Dermis microvascular lymphatic vessel endothelial cell (primary cell): ENCODE data around the gene ZNF837. TPM values are rescaled to one million over a fixed set of nuclear protein-coding genes. Genes with fewer than 3 reads are reported as not detected.
A peak's percentile ranks its signal among the peaks of the same experiment; 100 is the strongest.

Experiments used
- DNase-seq, 2 donors: peaks; one replicate each; pipeline versions ENCODE4 v3.0.0 to v3.0.0-alpha.2; 2010; ENCODE audit warnings: low read depth in 2 of 2
- total RNA-seq: library from RNA; depleted of rRNA; stranded (reverse); fragments of >200 nt; gene quantifications from 2 replicates; pipeline ENCODE4 v1.2.1, GENCODE V29; 2014

Gene ZNF837
- total RNA-seq, 1 donor from 2014 or later: 1.7 TPM

DNA sequence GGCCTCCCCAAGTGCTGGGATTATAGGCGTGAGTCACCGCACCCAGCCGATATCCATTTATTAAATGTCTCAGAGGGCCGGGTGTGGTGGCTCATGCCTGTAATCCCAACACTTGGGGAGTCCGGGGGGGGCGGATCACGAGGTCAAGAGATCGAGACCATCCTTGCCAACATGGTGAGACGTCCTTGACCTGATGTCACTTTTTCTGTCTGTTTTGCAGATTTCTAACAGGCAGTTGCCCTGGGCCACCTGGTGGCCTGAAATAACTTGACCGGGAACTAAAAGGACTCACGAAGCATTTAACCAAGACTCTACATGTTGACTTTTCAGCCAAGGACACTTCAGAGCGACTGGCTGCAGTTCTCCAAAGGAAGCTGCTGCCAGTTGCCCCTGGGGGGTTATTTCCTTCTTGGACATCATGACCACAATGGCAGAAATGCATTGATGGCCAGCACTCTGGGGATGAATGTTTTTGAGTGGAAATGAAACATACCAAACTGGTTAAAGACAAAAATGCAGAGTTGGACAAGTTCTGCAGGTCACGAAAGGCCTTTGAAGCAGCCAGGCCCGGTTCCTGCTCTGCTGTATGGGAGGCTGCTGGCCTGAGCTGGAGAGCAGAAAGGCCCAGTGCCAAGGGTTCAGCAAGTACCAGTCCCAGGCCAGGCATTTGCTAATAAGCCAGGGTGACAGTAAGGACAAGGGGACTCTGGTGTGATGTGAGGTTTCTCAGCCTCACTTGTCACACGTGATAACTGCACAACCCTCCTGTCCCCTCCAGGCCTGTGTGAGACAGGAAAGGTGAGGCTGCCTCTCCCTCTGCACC is 8.3 kb downstream of the ZNF837 start:
- DNase-seq: peak in 1 of 2 donors; percentile 14

DNA sequence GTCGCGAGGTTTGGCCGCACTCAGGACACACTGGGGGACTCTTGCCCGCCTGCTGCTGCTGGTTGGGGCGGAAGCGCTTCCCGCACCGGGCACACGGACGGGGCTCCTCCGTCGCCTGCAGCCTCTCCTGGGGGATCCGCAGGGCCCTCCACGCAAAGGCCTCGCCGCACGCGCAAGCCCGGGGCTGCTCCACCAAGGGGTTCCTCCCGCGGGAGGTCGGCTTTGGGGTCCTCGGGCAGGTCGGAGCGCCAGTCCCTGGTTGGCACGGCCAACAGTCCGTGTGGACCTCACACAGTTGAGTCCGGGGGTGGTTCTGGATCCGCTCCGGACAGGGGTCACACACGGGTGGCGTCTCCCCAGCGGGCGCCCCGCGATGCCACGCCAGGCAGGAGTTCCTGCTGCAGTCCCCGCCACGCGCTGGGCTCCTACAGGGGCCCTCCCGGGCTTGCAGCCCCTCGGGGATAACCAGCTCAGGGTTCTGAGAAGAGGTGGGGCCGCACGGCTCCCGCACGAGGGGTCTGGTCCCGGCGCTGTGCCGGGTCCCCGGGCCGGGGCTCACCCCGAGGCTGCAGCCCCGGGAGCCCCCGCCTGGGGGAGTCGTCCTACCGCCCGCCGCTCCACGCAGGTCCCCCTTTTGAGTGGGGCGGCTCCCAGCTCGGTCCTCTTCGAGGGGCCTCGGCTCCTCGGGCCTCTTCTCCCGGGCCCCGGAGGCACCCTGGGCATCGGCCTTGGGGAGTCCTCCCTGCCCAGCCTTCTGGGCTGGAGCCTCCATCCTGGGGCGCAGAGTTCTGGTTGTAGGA is 12.1 kb downstream of the ZNF837 start:
- no peak for DNase-seq

DNA sequence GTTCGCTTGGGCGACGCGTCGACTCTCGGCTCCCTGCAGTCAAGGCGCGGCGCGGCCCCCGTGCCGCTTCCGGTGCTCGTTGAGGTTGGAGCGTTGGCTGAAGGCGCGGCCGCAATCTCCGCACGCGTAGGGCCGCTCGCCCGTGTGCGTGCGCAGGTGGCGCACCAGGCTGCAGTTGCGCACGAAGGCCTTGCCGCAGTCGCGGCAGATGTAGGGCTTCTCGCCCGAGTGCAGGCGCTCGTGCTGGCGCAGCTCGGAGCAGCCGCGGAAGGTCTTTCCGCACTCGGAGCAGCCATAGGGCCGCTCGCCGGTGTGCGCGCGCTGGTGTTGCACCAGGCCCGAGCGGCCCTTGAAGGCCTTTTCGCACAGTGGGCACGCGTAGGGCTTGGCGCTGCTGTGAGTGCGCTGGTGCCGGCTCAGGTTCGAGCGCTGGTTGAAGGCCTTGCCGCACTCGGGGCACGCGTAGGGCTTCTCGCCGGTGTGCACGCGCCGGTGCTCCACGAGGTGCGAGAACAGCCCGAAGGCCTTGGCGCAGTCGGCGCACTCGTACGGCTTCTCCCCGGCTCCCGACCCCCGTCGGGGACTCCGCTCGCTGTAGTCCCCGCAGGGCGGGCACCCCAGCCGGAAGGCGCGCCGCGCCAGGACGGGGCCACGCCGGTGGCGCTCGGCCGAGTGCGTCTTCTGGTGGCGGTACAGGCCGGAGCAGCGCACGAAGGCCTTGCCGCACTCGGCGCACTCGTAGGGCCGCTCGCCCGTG is 13.0 kb downstream of the ZNF837 start:
- DNase-seq: no peak

DNA sequence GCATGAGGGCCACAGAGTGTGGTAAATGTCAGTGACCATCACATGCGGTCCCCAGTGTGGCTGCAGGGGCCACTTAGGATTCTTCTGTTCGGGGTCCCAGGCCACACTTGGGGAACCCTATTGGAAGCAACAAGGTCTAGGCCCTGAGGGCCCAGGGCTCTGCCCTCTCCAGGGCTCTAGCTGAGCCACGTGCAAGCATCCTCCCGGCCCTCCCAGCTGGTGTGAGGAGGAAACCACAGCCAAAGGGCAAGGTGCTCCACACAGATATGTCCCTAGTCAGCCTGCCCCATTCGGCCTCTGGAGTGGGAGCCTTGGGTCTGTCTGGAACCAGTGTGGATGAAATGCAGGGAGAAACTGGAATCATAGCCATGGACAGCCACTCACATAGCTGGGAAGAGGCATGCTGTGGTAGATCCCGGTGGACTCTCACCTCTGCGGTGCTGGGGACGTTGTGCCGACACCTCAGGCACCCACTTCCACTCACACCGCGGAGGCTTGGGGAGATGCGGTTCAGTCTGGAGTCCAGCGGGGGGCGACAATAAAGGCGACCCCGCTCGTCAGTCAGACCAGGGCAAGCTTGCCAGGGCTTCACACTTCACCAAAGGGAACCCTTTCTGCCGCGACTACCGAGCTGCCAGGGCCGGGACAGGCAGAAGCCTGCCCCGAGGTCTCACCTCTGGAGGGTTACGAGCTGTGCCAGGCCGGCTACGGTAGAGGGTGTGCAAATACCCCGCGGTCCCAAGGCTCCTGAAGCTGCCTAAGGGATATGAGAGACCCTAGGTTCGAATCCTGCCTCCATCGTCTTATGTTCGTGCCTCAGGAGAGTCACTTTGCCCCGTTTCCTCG is 14.0 kb downstream of the ZNF837 start:
- no peak for DNase-seq

DNA sequence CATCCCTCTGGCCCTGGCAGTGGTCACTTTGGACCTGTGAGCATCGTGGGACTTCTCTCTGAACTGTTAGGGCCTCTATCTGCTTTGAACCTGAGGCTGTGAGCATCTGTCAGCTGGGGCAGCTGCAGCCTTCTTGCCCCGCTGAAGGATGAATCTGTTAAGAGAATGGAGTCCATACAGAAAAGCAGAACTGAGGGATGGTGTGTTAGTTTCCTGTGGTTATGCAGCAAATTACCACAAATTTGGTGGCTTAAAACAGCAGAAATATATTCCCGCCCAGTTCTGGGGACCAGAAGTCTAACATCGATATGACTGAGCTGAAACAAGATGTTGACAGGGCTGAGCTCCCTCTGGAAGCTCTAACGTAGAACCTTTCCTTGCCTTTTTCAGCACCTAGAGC is 16.7 kb downstream of the ZNF837 start:
- DNase-seq: no peak

DNA sequence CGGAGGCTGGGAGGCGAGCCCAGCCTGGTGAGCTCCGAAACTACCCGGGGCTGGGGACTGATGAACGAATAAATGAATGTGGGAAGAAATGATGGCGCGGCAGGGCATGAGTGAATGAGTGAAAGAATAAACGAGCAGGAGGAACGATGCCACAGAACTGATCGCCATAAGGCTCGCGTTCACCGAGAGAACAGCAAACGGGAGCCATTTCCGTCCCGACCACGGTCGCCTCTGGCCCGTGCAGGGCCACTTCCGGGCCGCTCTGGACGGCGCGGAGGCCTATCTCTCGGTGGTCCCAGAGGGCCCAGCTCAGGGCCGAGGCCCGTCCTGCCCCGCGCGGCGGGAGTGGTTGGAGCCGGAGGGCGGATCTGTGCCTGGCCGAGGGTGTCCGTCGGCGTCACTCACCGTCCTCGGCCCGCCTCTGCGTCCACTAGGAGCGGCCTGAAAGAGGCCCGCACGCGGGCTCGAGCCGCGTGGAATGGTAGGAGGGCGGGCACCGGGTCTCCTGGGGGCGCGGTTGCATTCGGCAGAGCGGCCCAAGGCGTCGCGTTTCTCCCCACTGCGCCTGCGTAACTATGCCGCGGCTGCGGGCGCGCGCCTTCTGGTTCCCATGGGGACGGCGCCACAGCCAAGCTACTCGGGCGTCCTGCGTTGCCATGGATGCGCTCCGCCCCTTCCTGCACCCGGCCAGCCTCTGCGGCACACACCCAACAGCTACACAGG is 18.4 kb downstream of the ZNF837 start, which contains the start of gene ZNF497:
ZNF497 (minus strand) TSS at position 480 of the 723 bp plus-strand sequence. CDS start 5,116 bp downstream, outside the sequence.
- peak; percentile 90 to 97 for DNase-seq

DNA sequence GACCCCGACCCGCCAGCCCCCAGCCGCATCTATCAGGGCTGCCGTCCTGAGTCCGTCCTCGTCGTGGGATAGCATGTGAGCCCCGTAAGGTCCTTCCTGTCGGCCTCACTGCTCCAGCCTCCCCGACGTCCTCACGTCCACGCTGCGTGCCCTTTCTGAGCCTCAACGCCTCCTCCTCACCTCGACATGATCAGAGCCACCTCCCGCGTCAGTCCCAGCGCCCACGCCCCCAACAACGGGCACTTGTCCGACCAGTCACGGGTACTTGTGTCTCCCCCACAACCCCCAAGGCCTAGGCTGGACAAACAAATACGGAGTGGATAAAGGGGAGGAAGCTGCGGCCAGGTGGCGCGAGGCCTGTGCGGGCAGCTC is 18.9 kb downstream of the ZNF837 start:
- DNase-seq: peak in 1 of 2 donors; percentile 61

DNA sequence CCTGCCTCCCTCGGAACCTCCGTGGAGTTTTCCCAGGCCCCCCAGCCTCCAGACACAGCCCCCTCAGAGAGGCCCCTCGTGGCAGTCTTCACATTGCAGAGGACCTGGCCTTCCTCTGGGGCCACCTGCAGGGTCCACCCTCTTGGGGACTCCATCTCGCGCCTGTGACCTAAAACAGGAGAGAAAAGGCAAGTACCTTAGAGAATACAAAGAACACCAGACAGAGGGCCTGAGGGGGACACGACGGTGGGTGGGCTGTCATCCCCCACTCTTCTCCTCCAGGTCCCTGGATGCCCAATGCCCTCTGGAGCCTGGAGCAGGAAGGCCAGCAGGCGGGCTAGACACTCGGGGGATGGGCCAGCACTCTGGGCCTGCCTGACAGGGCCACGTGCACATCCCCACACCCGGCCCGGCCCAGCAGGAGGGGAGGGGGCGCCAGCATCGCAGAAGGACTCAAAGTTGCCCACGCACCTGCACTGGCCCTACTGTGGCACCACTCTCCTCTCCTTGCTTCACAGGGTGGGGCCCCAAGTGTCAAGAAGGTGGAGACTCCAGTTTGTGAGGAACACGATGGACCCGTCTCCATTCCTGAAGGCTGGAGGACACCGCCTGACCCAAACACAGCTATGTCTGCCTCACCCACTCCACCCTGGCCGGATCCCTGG is 23.2 kb downstream of the ZNF837 start:
- no peak for DNase-seq

DNA sequence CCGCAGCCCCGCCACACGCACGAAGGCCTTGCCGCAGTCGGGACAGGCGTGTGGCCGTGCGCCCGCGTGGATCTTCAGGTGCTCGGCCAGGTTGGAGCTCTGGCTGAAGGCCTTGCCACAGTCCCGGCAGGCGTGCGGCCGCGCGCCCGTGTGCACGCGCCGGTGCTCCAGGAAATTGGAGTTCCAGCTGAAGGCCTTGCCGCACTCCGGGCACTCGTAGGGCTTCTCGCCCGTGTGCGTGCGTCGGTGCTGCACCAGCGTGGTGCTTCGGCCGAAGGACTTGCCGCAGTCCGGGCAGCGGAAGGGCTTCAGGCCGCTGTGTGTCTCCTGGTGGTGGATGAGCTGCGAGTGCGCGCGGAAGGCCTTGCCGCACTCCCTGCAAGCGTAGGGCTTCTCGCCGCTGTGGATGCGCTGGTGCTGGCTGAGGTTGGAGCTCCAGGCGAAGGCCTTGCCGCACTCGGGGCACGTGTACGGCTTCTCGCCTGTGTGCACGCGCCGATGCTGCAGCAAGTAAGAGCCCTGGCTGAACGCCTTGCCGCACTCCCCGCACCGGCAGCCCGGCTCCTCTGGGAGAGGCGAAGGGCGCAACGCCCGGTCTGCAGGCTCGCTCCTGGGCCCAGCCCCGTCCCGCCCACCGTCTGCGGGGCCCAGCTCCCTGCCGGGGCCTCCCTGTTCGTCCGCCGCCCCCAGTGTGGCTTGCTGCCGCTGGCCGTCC is 23.9 kb downstream of the ZNF837 start:
- DNase-seq: peak in 1 of 2 donors; percentile 22

DNA sequence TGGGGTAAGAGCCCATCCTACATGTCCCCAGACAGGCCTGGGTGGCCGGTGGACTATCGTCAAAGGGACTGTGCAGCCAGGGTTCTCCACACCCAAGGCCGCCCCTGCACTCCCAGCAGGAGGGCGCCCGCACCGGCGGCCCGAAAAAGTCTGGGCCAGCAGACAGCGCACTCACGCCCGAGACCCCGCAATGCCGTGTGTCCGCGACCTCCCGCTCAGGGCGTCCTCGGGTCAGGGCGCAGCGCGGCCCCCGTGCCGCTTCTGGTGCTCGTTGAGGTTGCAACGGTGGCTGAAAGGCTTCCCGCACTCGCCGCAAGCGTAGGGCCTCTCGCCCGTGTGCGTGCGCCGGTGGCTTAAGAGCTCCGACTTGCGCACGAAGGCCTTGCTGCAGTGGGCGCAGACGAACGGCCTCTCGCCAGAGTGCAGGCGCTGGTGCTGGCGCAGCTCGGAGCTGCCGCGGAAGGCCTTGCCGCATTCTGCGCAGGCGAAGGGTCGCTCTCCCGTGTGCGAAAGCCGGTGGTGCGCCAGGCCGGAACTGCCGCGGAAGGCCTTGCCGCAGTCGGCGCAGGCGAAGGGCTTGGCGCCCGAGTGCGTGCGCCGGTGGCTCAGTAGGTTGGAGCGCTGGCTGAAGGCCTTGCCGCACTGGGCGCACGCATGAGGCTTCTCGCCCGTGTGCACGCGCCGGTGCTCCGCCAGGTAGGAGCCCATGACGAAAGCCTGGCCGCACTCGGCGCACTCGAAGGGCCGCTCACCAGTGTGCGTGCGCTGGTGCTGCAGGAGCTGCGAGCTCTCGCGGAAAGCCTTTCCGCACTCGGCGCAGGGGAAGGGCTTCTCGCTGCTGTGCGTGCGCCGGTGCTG is 24.7 kb downstream of the ZNF837 start:
- peak in 1 of 2 donors; percentile 41 for DNase-seq

DNA sequence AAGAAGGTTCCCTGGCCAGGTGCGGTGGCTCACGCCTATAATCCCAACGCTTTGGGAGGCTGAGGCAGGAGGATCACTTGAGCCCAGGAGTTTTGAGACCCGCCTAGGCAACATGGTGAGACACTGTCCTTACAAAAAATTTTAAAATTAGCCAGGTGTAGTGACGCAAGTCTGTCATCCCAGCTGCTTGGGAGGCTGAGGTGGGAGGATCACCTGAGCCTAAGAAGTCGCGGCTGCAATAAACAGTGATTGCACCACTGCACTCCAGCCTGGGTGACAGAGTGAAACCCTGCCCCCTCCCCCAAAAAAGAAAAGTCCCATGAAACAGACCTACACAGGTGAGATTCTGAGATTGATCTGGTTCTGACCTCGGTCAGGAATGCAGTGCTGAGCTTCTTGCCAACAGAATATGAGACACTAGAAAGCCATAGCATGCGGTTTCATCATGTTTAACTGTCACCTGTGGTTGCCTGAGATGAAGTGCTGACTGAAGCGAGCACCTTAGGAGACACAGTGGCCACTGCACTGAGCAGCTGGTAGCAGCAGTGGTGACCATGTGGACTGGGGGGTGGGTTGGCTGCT is 25.5 kb downstream of the ZNF837 start:
- DNase-seq: no peak

DNA sequence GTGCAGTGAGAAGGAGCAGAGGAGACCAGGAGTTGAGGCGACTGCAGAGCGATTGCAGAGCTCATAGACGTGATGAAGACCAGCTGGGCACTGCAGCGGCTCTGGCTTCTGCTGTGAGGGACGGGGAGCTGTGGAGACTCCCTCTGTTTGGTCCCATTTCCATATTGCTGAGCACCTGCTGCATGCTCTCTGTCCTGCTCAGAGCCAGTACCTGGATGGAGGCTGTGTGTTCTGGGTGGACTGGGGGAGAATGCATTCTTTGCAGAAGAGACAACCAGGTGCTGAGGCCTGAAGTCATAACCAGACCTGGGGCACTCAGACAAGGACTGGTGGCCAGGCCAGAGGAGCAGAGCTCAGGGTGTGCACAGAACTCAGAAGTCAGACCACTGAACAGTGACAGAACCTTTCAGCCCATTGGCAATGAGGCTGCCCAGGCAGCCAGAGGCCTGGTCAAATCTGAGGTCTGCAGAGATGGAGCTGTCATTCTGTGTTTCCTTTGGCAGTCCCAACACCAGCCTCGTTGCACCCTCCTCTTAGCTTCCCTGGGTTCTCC is 26.3 kb downstream of the ZNF837 start:
- no peak for DNase-seq

DNA sequence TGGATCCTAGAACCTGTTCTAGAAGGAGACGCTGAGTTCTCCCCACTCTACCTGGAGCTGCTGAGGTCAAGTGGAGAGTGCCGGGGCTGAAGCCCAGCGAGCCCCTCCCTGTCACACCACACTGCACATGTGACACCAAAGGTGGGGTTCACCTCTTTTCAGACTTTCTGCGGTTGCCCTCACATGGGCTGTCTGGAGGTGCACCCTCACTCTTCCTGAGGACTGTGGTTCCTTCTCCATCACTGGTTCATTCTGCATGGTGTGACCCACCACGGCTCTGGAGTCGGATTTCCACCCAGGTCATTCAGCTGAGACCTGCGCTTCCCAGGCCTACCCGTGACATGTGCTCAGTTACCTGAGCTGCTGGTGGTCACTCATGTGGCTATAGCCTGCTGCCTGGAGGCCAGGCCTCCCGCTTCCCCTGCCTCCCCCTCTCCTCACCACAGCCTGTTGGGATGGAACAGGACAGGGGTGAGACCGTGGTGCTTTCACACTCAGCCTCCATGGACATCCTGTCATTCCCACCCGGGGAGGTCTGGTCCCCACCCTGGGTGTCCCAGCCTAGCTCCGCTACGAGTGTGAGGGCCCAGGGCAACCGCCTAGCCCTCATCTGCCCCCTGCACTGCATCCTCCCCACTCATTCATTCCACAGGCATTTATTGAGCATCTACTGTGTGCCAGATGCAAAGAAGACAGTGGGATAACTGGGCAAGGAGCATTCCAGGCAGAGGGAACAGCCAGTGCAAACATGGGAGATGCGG is 26.9 kb downstream of the ZNF837 start:
- DNase-seq: no peak

DNA sequence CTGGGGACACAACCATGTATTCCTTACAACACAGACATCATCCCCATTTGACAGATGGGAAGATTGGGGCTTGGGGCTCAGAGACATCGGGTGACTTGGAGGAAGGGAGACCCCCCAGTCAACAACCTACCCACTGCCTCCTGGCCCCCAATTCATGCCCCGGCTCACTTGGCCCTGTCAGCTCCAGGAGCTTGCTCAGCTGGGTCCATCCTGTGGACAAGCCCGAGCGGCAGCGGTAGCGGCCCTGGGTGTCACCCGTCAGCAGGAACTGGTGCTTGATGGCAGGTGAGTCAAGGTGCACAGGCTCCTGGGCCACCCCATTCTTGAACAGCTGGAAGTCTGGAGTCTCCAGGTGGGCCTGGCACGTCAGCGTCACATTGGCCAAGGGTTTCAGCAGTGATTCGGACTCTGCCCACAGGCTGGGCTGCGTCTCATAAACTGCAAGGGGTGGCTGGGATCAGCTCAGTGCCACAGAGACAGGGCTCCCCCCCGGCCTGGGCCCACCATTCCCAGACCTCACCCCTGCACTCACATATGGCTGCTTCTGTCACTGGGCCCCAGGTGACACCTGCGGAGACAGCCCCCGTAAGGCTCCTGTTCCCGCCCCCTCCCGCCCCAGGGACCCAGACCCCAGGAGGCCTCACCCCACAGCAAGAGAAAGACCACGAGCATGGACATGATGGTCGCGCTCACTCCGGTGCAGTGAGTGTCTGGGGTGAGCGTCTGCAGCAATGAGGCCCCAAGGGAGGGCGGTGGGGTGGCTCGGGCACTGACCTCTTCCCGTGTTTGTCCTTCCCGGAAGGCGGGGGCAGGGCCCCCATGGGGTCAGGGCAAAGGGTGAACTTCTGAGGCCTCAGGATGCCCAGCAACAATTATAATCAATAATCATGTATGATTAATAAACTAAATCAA is 27.8 kb downstream of the ZNF837 start, which contains the start of gene A1BG:
A1BG (minus strand) TSS at position 733 of the 912 bp plus-strand sequence; CDS start at position 678, 55 bp downstream.
- no peak for DNase-seq

DNA sequence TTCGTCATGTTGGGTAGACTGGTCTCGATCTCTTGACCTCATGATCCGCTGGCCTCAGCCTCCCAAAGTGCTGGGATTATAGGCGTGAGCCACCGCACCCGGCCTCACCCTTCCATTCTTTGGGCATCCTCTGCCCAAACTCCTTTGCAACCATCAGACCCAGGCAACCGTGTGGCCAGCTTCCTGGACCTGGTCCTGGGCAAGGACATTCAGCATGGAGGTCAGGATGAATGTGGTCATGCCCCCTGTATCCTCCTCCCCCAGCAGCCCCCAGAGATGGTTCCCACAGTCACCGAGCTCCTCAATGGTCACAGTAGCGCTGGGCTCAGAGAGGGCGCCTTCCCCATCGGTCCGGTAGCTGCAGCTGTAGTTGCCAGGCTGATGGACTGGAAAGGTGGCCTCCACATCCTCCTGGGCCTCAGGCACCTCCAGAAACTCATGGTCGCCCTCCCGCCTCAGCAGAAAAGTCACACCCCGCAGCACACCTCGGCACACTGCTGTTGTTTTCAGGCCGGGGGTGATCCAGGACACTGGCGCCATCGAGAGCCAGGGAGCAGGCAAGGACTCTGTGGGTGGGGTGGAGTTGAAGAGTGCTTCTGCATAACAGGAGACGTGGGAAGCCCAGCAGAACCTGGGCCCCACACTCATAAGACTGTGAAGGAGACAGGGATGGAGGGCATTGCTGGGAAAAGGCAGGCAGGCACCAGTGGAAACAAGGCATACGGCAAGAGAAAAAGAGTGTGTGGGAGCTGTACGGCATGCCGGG is 28.7 kb downstream of the ZNF837 start:
- DNase-seq: no peak
